HS-27A (cell line): Measurements from ENCODE around the gene WDR77.

Experiments used
- DNase-seq: peaks from one replicate; pipeline ENCODE4 v3.0.0-alpha.2; 2012; ENCODE audit warnings: low read depth, missing footprints

The WDR77 gene

GRCh38 chr1:111448918-111449702 lies at the start of gene WDR77, which contains the start of gene ATP5PB:
Gene WDR77, minus strand, starts transcription at chr1:111449256. Its CDS starts 87 bp downstream, at chr1:111449169.
Gene ATP5PB, plus strand, starts transcription at chr1:111449464. Its CDS starts 78 bp downstream, at chr1:111449542.
- DNase-seq, result peak; percentile 99

- no peak for DNase-seq
Observed at GRCh38 chr1:111497592-111497991, 48.5 kb upstream of the WDR77 start.

GRCh38 chr1:111496398-111496797 lies 47.3 kb upstream of the WDR77 start:
- no peak for DNase-seq

- DNase-seq, result no peak
Observed at GRCh38 chr1:111491070-111491469, 42.0 kb upstream of the WDR77 start.

GRCh38 chr1:111490220-111490619 lies 41.2 kb upstream of the WDR77 start:
- DNase-seq, result no peak

GRCh38 chr1:111489604-111490003 lies 40.5 kb upstream of the WDR77 start:
- no peak for DNase-seq

GRCh38 chr1:111488669-111489068 lies 39.6 kb upstream of the WDR77 start:
- no peak for DNase-seq

GRCh38 chr1:111487133-111487532 lies 38.1 kb upstream of the WDR77 start:
- no peak for DNase-seq

- no peak for DNase-seq
Observed at GRCh38 chr1:111486431-111486830, 37.4 kb upstream of the WDR77 start.

GRCh38 chr1:111484391-111485026 lies 35.5 kb upstream of the WDR77 start:
- DNase-seq, result no peak

GRCh38 chr1:111483876-111484275 lies 34.8 kb upstream of the WDR77 start:
- DNase-seq, result no peak

- no peak for DNase-seq
Observed at GRCh38 chr1:111483166-111483565, 34.1 kb upstream of the WDR77 start.

- DNase-seq, result peak; percentile 20
Observed at GRCh38 chr1:111481387-111482221, 32.5 kb upstream of the WDR77 start.

GRCh38 chr1:111480674-111481073 lies 31.6 kb upstream of the WDR77 start:
- DNase-seq, result no peak

- DNase-seq, result no peak
Observed at GRCh38 chr1:111476761-111477309, 27.8 kb upstream of the WDR77 start.

- DNase-seq, result no peak
Observed at GRCh38 chr1:111476214-111476613, 27.2 kb upstream of the WDR77 start.

- DNase-seq, result no peak
Observed at GRCh38 chr1:111475701-111476100, 26.6 kb upstream of the WDR77 start.

- DNase-seq, result no peak
Observed at GRCh38 chr1:111474521-111474920, 25.5 kb upstream of the WDR77 start.

GRCh38 chr1:111474106-111474505 lies 25.1 kb upstream of the WDR77 start:
- DNase-seq, result no peak

GRCh38 chr1:111471538-111471937 lies 22.5 kb upstream of the WDR77 start:
- DNase-seq, result no peak

GRCh38 chr1:111471012-111471411 lies 22.0 kb upstream of the WDR77 start:
- no peak for DNase-seq

- no peak for DNase-seq
Observed at GRCh38 chr1:111470596-111470995, 21.5 kb upstream of the WDR77 start.
